Colon (tissue), 2 donors: Measurements from ENCODE around the gene PLXNB3.
"Not testable (repeated sequence)": the region's sequence is repeated elsewhere in the genome, so short reads cannot be mapped to it uniquely, and the experiment has no call there.

Source experiments
- FAIRE-seq: peaks from 2 replicates; lab custom pipeline; 2012; peaks lifted over from hg19 to GRCh38; lab: Jason Lieb, UNC
- donor health status: control.
- donor health status: control.

The PLXNB3 gene

GRCh38 chrX:153763989-153764755, at the start of gene PLXNB3:
Gene PLXNB3 (plus strand): TSS chrX:153764249. CDS start chrX:153765536, 1,287 bp downstream.
- no peak for FAIRE-seq

DNA sequence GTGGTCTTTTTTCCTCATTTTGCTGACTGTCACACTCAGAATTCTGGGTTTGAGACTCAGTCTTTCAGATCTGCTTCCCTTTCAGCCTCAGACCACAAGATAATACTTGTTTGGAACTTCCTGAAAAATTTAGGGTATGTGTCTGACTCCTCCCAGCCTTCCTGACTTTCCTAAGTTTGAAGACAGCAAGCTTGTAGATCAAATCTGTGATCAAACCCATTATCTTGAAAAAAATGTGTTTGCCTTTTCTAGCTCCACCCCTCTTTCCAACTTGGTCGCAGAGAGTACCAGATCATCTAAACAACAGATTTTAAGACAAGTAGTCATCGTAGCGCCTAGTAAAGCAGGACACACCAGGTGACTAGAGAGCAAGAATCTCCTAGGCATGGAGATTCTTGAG, 49.8 kb upstream of the PLXNB3 start:
- FAIRE-seq, result no peak

DNA sequence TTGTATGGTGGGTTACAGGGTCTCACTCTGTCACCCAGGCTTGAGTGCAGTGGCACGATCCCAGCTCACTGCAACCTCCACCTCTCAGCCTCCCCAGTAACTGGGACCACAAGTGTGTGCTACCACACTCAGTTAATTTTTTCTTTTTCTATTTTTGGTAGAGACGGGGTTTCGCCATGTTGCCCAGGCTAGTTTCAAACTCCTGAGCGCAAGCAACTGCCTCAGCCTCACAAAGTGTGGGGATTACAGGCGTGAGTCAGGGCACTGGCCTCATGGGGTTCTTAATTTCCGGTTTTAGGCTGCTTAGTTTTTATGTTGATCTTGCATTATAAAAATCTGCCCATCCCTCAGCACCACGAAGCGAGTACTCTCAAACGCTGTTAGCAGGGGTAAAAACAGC, 46.6 kb upstream of the PLXNB3 start:
- no peak for FAIRE-seq

GRCh38 chrX:153719238-153719637, 44.8 kb upstream of the PLXNB3 start:
- no peak for FAIRE-seq

DNA sequence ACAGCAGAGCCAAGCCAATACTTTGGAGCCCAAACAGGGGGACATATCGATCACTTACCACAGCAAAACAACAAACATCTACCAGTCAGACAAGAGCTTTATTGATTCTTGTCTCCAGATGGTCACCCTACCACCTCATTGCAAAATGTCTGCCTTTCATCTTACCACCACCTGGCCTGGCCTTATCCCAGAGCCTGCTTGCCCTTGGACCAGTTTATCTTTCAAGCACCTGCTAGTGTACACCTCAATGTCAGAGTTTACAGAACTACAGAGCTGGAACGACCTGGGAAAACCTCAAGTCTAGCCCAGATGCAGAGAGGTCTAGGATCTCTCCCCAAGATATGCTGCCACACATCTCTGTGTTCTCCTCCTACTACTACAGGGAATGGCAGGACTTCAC, 44.3 kb upstream of the PLXNB3 start:
- no peak for FAIRE-seq

DNA sequence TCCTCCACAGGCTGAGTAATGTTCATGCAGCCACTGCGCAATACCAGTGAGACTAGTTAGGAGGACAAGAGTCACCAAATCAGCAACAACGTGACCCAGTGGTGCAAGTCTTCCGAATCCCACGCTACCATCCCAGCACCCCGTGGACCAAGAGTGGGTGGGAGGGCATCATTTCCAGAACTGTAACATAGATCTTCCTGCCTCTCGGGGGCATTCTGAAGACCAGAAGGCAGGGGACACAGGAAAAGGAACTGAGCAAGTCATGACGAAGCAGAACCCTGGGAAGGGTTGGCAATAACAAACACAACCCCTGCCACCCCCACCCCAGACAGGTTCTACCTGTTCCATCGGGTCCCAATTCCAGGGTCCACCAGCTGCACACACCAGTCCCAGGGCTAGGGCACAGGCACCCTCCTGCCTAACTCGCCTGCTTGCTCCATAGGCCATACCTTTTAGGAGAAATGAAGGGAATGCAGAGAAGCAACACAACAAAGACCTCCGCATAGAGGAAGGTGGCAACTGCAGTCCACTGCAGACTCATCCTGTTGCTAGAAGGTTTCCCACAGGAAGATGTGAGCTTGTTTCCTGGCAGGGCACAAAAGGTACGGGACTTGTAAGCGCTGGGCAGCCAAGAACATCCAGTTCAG, 41.2 kb upstream of the PLXNB3 start:
- FAIRE-seq, result no peak

- FAIRE-seq, result no peak
Observed at GRCh38 chrX:153723351-153724251, 40.4 kb upstream of the PLXNB3 start.

GRCh38 chrX:153724252-153725038, 39.6 kb upstream of the PLXNB3 start, which contains the start of the genes ABCD1 and BCAP31:
Gene ABCD1 (plus strand): TSS chrX:153724856. CDS start chrX:153725267, 411 bp downstream.
Gene BCAP31 (minus strand): TSS chrX:153724387. CDS start chrX:153723244, 1,143 bp downstream.
- no peak for FAIRE-seq

GRCh38 chrX:153725039-153725831, 38.8 kb upstream of the PLXNB3 start:
- no peak for FAIRE-seq

GRCh38 chrX:153725832-153726285, 38.2 kb upstream of the PLXNB3 start:
- no peak for FAIRE-seq

GRCh38 chrX:153726286-153727122, 37.5 kb upstream of the PLXNB3 start:
- FAIRE-seq, result no peak

- FAIRE-seq, result no peak
Observed at GRCh38 chrX:153727123-153727931, 36.7 kb upstream of the PLXNB3 start.

- no peak for FAIRE-seq
Observed at GRCh38 chrX:153728095-153728494, 36.0 kb upstream of the PLXNB3 start.

- FAIRE-seq, result no peak
Observed at GRCh38 chrX:153728951-153729631, 35.0 kb upstream of the PLXNB3 start.

- FAIRE-seq, result not testable (repeated sequence)
Observed at GRCh38 chrX:153730115-153730514, 33.9 kb upstream of the PLXNB3 start.

DNA sequence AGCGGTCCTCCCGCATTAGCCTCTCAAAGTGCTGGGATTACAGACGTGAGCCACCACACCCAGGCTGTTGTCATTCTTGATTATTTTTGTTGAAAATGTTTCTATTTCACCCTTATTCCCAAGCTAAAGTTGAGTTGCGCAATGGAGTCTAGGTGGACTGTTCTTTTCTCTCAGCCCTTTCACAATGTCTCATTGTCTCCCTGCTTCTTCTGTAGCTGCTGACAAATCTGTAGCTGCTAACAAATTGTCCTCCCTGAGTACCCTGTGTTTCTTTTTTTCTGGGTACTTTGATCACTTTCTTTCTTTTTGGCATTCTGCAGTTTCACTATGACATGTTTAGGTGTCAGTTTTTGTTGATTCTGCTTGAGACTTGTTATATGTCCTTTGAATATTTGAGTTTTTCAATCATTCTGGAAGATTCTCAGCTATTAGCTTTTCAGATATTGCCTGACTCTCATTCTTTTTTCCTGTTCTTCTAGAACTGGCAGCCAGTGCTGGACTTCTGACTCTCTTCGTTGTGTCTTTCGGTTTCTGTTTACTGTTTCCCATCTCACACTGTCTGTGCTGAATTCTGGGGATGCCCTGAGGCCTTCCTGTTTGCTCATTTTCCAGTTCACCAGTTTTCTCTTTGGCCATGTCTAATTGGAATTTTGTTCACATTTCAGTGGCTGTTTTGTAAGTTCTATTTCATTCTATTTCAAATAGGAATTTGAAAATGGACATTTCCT, 32.8 kb upstream of the PLXNB3 start:
- FAIRE-seq, result peak; percentile 75

DNA sequence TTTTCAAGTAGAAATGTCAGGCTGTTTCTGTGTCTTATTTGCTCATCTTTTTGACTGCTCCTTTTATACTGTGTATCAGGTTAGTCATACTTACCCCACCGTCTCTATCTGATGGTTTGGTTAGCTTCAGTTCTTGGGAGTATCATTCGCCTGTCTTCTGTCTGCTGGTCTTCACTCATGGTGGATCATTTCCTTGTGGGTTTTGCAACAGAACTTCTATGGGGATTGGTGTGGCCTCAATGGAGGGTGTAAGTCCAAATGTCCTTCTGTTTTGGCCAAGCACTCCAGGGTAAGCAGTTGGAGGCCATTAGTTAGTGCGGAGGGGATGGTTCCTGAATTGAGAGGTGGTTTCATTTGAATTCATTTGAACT, 32.2 kb upstream of the PLXNB3 start:
- no peak for FAIRE-seq

DNA sequence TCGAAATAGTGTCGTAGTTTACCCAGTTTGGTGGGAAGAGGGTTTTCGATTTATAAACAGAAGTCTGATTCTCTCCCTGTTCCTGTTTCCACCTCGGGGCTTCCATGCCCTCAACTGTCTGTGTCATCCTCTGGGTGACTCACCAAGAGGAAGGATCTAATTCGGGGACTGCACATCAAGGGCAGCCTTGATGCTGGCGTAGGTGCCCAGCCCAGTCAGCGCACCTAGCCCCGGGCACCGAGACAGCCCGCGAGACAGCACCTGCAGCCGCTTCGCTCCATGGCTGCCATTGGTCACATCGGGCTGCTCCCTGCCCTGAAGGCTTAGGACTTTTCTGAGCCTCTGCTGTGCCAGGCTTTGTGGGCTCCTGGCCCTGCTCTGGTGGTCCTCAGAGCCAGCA, 31.6 kb upstream of the PLXNB3 start:
- no peak for FAIRE-seq
